NCI-H2171 (cell line): ENCODE data around the gene CD84.
"Not testable (repeated sequence)": the region's sequence is repeated elsewhere in the genome, so short reads cannot be mapped to it uniquely, and the experiment has no call there.

Source experiments
- DNase-seq: peaks from one replicate; lab custom pipeline; 2025; lab: John Stamatoyannopoulos, UW

The CD84 gene

DNA sequence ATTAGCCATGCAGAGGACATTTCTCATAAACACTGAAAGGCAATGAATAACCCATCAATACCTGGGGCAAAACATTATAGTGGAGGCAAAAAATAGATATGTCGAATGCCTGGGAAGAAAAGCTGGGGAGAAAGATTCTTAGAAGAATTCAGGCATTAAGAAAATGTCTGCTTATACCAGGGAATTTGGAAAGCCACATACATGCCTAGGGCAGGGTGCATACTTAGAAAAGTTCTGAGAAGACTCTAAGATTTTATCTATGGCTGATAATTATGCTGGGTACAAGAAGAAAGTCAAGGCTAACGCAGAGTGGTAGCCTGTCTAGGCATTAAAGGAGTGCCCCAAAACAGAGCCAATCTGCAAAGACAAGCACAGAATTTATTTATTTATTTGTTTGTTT, 74.6 kb downstream of the CD84 start:
- DNase-seq, result no peak

DNA sequence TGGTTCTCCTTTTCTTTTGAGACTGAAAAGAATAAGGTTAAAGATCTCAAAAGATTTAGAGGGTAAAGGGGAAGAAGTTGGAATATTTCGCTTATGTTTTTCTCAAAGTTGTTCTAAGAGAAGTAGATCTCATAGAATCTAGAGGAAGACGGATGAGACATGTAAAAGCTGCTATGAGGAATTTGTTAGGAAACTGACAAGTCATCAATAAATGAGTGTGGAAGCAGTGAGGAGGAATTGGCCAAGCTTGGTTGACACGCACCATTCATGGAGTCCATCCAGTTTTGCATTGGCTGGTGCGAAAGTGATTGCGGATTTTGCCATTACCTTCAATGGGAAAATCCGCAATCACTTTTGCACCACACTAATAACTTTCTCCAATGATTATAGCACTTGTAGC, 76.2 kb downstream of the CD84 start:
- DNase-seq, result no peak

DNA sequence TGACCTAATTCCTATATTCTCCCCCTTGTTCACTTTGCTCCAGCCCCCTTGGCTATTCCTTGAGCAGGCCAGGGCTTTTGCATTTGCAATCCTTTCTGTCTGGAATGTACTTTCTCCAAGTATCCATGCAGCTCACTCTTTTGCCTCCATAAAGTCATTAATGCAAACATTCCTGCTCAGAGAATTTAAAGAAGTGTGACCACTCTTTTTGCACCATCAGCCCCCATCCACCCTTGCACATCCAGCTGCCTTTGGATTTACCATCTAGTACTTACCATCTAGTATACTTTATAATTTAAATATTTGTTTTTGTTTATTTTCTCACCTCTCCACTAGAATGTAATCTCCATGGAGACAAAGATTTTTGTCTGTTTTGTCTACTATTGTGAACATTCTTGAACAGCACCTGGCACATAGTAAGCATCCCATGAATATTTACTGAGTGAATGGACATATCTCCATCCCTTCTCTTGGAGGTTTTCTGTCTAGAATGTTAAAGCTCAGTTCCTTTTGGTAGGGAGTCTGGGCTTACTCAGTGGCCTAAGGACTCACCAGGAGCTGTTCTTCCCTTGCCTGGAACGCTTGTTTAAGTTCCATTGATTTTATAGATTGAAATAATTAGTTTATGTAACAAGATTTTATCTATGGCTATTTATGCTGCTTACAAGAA, 78.8 kb downstream of the CD84 start:
- no peak for DNase-seq

DNA sequence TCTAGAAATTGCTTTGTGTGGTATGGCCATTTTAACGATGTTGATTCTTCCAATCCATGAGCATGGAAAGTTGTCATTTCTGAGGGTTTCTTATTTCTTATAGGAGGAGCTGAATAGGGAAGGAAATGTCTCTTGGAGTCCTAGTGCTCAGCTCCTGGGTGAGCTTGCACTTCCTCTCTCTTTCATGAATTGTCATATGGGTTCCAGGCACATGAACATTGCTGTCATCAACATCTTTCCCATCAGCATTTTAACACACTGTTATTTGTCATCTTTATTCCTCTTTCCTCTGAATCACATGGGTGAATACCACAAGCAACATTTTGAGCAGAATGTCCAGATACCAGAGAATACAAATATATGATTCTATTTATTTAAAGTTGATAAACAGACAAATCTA, 79.7 kb downstream of the CD84 start:
- no peak for DNase-seq

DNA sequence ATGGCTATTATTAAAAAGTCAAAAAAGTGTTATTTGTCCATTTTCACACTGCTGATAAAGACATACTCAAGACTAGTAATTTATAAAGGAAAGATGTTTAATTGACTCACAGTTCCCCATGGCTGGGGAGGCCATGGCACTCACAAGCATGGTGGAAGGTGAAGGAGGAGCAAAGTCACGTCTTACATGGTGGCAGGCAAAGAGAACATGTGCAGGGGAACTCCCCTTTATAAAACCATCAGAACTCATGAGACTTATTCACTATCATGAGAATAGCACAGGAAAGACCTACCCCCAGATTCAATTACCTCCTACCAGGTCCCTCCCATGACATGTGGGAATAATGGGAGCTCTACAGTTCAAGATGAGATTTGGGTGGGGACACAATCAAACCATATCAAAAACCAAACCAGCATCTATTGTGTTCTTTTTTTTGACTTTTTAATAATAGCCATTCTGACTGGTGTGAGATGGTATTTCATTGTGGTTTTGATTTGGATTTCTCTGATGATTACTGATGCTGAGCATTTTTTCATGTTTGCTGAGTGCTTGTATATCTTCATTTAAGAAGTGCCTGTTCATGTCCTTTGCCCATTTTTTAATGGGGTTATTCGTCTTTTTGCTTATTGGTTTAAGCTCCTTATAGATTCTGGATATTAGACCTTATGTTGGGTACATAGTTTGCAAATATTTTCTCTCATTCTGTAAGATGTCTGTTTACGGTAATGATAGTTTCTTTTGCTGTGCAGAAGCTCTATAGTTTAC, 80.8 kb downstream of the CD84 start:
- not testable (repeated sequence) for DNase-seq

DNA sequence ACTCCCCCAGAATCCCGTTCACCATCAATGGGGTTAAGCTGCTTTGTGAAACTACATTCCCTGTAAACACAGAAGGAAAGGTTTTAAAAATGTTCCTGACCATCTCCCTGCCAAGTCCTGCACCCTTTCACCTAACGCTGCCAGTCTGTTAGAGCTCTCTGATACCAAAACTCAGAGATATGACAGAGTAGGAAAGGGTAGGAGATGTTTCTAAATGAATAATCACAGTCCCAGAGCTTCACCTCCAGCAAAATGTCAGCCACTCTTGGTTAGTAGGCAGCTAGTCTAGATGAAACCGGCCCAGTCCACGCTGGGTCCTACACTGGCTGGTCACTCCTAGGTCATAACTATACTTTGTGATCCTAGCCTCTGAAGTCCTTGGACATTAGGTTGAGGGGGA, 83.0 kb downstream of the CD84 start:
- no peak for DNase-seq

DNA sequence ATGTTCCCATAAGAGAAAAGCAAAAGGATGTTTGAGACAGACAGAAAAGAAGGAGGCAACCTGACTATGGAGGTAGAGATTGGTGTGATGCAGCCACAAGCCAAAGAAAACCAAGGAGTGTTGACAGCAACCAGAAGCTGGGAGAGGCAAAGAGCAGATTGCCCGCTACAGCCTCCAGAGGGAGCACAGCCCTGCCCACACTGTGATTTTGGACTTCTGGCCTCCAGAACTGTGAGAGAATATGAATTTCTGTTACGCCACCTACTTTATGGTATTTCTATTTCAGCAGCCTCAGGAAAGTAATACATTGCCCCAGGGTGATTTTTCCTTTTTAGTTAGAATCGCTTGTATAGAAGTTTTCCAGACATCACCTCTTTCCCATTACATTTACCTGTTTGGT, 84.7 kb downstream of the CD84 start:
- no peak for DNase-seq

DNA sequence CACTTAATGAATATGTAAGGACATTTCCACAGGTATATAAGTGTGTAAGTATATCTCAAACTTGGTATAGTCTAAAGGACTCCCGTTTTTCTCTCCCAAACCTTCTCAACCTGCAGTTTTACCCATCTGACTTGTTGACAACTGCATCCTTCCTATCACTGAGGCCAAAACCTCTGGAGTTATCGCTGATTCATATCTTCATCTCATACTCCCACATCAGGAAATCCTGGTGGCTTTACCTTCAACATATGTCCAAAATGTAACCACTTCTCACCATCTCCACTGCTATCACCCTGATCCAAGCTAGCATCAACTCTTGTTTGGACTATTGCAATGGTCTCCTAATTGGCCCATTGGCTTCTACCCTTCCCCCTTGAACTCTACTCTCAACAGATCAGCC, 86.7 kb downstream of the CD84 start:
- no peak for DNase-seq

DNA sequence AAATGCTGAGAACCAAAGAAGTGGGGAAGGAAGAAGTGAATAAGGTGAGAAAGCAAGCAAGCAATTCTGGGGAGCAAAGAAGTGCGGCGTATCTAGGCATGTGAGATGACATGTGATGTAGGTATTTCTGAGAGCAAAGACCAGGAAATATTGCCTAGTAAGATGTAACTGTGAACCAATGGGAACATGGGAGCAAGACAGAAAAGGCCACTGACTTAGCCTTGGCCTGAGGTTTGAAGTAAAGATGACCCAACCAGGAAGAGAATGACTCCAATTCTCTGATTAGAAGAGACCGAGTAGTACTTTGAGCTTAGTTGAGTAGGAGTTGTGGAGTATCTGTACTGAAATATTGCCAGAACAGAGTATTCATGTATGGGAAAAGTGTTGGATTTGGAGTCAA, 87.3 kb downstream of the CD84 start:
- DNase-seq, result no peak
